ENCODE data around the gene CHST3. TPM values are rescaled to one million over a fixed set of nuclear protein-coding genes. Genes with fewer than 3 reads are reported as not detected.
"Not testable (repeated sequence)": the region's sequence is repeated elsewhere in the genome, so short reads cannot be mapped to it uniquely, and the experiment has no call there.

Gene CHST3
- total and polyA plus RNA-seq, 4 experiments from 2014 or later: not detected

- Histone ChIP-seq H3K4me3 (ENCODE audit: low read length in 2 of 2) (no peak overlapping the region), H3K27ac (ENCODE audit: low read depth, low read length) (no peak overlapping the region), H3K27me3 (ENCODE audit: insufficient read depth, low read length) (no peaks in the 10 kb centered on the region), H3K4me1 (ENCODE audit: insufficient read depth, low read length) (no peaks in the 10 kb centered on the region), H3K36me3 (ENCODE audit: insufficient read depth, low read length) (no peaks in the 10 kb centered on the region), H3K9me3 (ENCODE audit: control insufficient read depth in 1 of 2, low read length in 2 of 2) (no peaks in the 10 kb centered on the region)
- no peaks in the 10 kb centered on the region for H3K36me3 Mint-ChIP-seq
- ChIA-PET CTCF (ENCODE audit: partially characterized antibody) (no interaction called here), POLR2A (ENCODE audit: partially characterized antibody) (no interaction called here)
- H3K4me3 Mint-ChIP-seq: no peak overlapping the region
- no peak overlapping the region for H3K27ac Mint-ChIP-seq
- peaks cover 0 to 3% (median under 1%) of the 10 kb centered on the region in 4 donors for H3K4me1 Mint-ChIP-seq
- H3K9me3 Mint-ChIP-seq: no peaks in the 10 kb centered on the region
- DNase-seq: no peak
- peaks cover 0 to 4% of the 10 kb centered on the region in 2 donors for H3K27me3 Mint-ChIP-seq
- intact Hi-C loops (cut with micrococcal nuclease): no loop called here
Observed at GRCh38 chr10:71975871-71976725, 11.9 kb downstream of the CHST3 start.

GRCh38 chr10:71977614-71977903 is 13.4 kb downstream of the CHST3 start:
- H3K4me3 ChIP-seq (ENCODE audit: low read length in 2 of 2); H3K36me3 Mint-ChIP-seq; H3K27me3 Mint-ChIP-seq; H3K9me3 Mint-ChIP-seq; H3K36me3 ChIP-seq (ENCODE audit: insufficient read depth, low read length); intact Hi-C loops (cut with micrococcal nuclease); H3K27ac Mint-ChIP-seq; H3K4me1 Mint-ChIP-seq; H3K9me3 ChIP-seq (ENCODE audit: control insufficient read depth in 1 of 2, low read length in 2 of 2); POLR2A ChIA-PET (ENCODE audit: partially characterized antibody); H3K27ac ChIP-seq (ENCODE audit: low read depth, low read length); H3K4me3 Mint-ChIP-seq; H3K27me3 ChIP-seq (ENCODE audit: insufficient read depth, low read length); DNase-seq; H3K4me1 ChIP-seq (ENCODE audit: insufficient read depth, low read length): not testable (repeated sequence)
- CTCF ChIA-PET (ENCODE audit: partially characterized antibody): interaction anchor here (0.6 to 1.0 kb wide), 2 partner anchors 26 to 297 kb away, joined by 3 read pairs; no protein-coding TSS in a partner anchor

GRCh38 chr10:71978476-71978875 is 14.3 kb downstream of the CHST3 start:
- peaks cover 0 to 2% (median 0%) of the 10 kb centered on the region in 4 donors for H3K4me1 Mint-ChIP-seq
- H3K27ac ChIP-seq (ENCODE audit: low read depth, low read length): no peak overlapping the region
- no peak overlapping the region for H3K4me3 ChIP-seq (ENCODE audit: low read length in 2 of 2)
- no peaks in the 10 kb centered on the region for H3K4me1 ChIP-seq (ENCODE audit: insufficient read depth, low read length)
- H3K27me3 Mint-ChIP-seq: peaks cover 0 to 1% of the 10 kb centered on the region in 2 donors
- DNase-seq: no peak
- H3K9me3 ChIP-seq (ENCODE audit: control insufficient read depth in 1 of 2, low read length in 2 of 2): no peaks in the 10 kb centered on the region
- intact Hi-C loops (cut with micrococcal nuclease): no loop called here
- POLR2A ChIA-PET (ENCODE audit: partially characterized antibody): no interaction called here
- no peaks in the 10 kb centered on the region for H3K36me3 ChIP-seq (ENCODE audit: insufficient read depth, low read length)
- no peaks in the 10 kb centered on the region for H3K9me3 Mint-ChIP-seq
- H3K27me3 ChIP-seq (ENCODE audit: insufficient read depth, low read length): no peaks in the 10 kb centered on the region
- H3K4me3 Mint-ChIP-seq: no peak overlapping the region
- H3K27ac Mint-ChIP-seq: no peak overlapping the region
- CTCF ChIA-PET (ENCODE audit: partially characterized antibody): interaction anchor here (1.0 kb wide), 1 partner anchor 296 kb away, joined by 3 read pairs; no protein-coding TSS in a partner anchor
- H3K36me3 Mint-ChIP-seq: no peaks in the 10 kb centered on the region

- Histone ChIP-seq H3K9me3 (ENCODE audit: control insufficient read depth in 1 of 2, low read length in 2 of 2) (no peaks in the 10 kb centered on the region), H3K36me3 (ENCODE audit: insufficient read depth, low read length) (no peaks in the 10 kb centered on the region), H3K27me3 (ENCODE audit: insufficient read depth, low read length) (no peaks in the 10 kb centered on the region), H3K4me1 (ENCODE audit: insufficient read depth, low read length) (no peaks in the 10 kb centered on the region), H3K4me3 (ENCODE audit: low read length in 2 of 2) (no peak overlapping the region), H3K27ac (ENCODE audit: low read depth, low read length) (no peak overlapping the region)
- no peak overlapping the region for H3K4me3 Mint-ChIP-seq
- H3K27me3 Mint-ChIP-seq: no peaks in the 10 kb centered on the region
- no peaks in the 10 kb centered on the region for H3K36me3 Mint-ChIP-seq
- no peak for DNase-seq
- H3K27ac Mint-ChIP-seq: no peak overlapping the region
- intact Hi-C loops (cut with micrococcal nuclease): no loop called here
- no peaks in the 10 kb centered on the region for H3K4me1 Mint-ChIP-seq
- ChIA-PET POLR2A (ENCODE audit: partially characterized antibody) (no interaction called here), CTCF (ENCODE audit: partially characterized antibody) (no interaction called here)
- H3K9me3 Mint-ChIP-seq: no peaks in the 10 kb centered on the region
Observed at GRCh38 chr10:71978988-71979691, 14.9 kb downstream of the CHST3 start.

GRCh38 chr10:71979692-71980062 is 15.5 kb downstream of the CHST3 start:
- H3K27ac Mint-ChIP-seq: no peak overlapping the region
- H3K4me3 Mint-ChIP-seq: no peak overlapping the region
- no peaks in the 10 kb centered on the region for H3K36me3 Mint-ChIP-seq
- no peaks in the 10 kb centered on the region for H3K9me3 ChIP-seq (ENCODE audit: control insufficient read depth in 1 of 2, low read length in 2 of 2)
- no peak for DNase-seq
- H3K27ac ChIP-seq (ENCODE audit: low read depth, low read length): no peak overlapping the region
- no peak overlapping the region for H3K4me3 ChIP-seq (ENCODE audit: low read length in 2 of 2)
- no peaks in the 10 kb centered on the region for H3K36me3 ChIP-seq (ENCODE audit: insufficient read depth, low read length)
- POLR2A ChIA-PET (ENCODE audit: partially characterized antibody): no interaction called here
- H3K4me1 Mint-ChIP-seq: peaks cover 0 to under 1% (median 0%) of the 10 kb centered on the region in 4 donors
- no peaks in the 10 kb centered on the region for H3K27me3 ChIP-seq (ENCODE audit: insufficient read depth, low read length)
- no peaks in the 10 kb centered on the region for H3K4me1 ChIP-seq (ENCODE audit: insufficient read depth, low read length)
- CTCF ChIA-PET (ENCODE audit: partially characterized antibody): no interaction called here
- no peaks in the 10 kb centered on the region for H3K9me3 Mint-ChIP-seq
- intact Hi-C loops (cut with micrococcal nuclease): no loop called here
- peaks cover 0 to under 1% of the 10 kb centered on the region in 2 donors for H3K27me3 Mint-ChIP-seq

GRCh38 chr10:71980181-71981014 is 16.2 kb downstream of the CHST3 start:
- Histone ChIP-seq H3K4me1 (ENCODE audit: insufficient read depth, low read length) (no peaks in the 10 kb centered on the region), H3K27ac (ENCODE audit: low read depth, low read length) (no peak overlapping the region), H3K27me3 (ENCODE audit: insufficient read depth, low read length) (no peaks in the 10 kb centered on the region), H3K4me3 (ENCODE audit: low read length in 2 of 2) (no peak overlapping the region), H3K9me3 (ENCODE audit: control insufficient read depth in 1 of 2, low read length in 2 of 2) (no peaks in the 10 kb centered on the region), H3K36me3 (ENCODE audit: insufficient read depth, low read length) (no peaks in the 10 kb centered on the region)
- H3K9me3 Mint-ChIP-seq: no peaks in the 10 kb centered on the region
- DNase-seq: no peak
- H3K4me1 Mint-ChIP-seq: peaks cover 0 to 2% (median 1%) of the 10 kb centered on the region in 4 donors
- H3K27me3 Mint-ChIP-seq: peaks cover 0 to 2% of the 10 kb centered on the region in 2 donors
- no peak overlapping the region for H3K4me3 Mint-ChIP-seq
- no peak overlapping the region for H3K27ac Mint-ChIP-seq
- CTCF ChIA-PET (ENCODE audit: partially characterized antibody): no interaction called here
- POLR2A ChIA-PET (ENCODE audit: partially characterized antibody): no interaction called here
- no peaks in the 10 kb centered on the region for H3K36me3 Mint-ChIP-seq
- intact Hi-C loops (cut with micrococcal nuclease): no loop called here

All from CD4-positive, alpha-beta memory T cell (primary cell).